HepG2 (cell line): Measurements from ENCODE around the gene TRIP4. TPM values are rescaled to one million over a fixed set of nuclear protein-coding genes. Genes with fewer than 3 reads are reported as not detected.

ENCODE experiments used
- EP300 ChIP-seq, 3 experiments: sonication (generic) in 1 of 3; formaldehyde crosslinking in 1 of 3; IDR thresholded peaks; 2 replicates each; pipeline versions ENCODE4 v1.5.1 to v1.6.1; 2011 to 2020; ENCODE audit warnings: low read depth in 2 of 3, low read length in 2 of 3, borderline replicate concordance in 1 of 3, improper control_type of control experiment in 1 of 3, mild to moderate bottlenecking in 1 of 3, missing genetic modification reagents in 1 of 3, moderate library complexity in 1 of 3
- NCOA1 ChIP-seq: sonication (generic); formaldehyde crosslinking; IDR thresholded peaks from 2 replicates; pipeline ENCODE4 v1.9.0; 2021; ENCODE audit warnings: missing genetic modification reagents
- NR2F1 ChIP-seq, 2 experiments: fragments of 450-650 bp in 1 of 2; formaldehyde crosslinking in 1 of 2; IDR thresholded peaks; 2 replicates each; pipeline versions ENCODE4 v1.5.0 to v1.6.1; 2016 to 2020; ENCODE audit warnings: mild to moderate bottlenecking in 1 of 2, missing compliant biosample characterization in 1 of 2, missing genetic modification reagents in 1 of 2, moderate library complexity in 1 of 2
- PCBP2 ChIP-seq: fragments of 200-400 bp; formaldehyde crosslinking; optimal IDR thresholded peaks from 2 replicates; pipeline ENCODE3; 2018; ENCODE audit warnings: low read length, low read depth; ENCODE audit not compliant: poor library complexity, severe bottlenecking
- POLR2AphosphoS5 ChIP-seq: IDR thresholded peaks from 2 replicates; pipeline ENCODE4 v1.6.1; 2012; ENCODE audit warnings: low read depth, low read length
- RFX3 ChIP-seq: IDR thresholded peaks from 2 replicates; pipeline ENCODE4 v1.6.1; 2016; ENCODE audit warnings: missing biosample characterization, missing genetic modification reagents
- TIGD3 ChIP-seq: sonication (generic); formaldehyde crosslinking; IDR thresholded peaks from 2 replicates; pipeline ENCODE4 v1.5.1; 2020; ENCODE audit warnings: mild to moderate bottlenecking, missing genetic modification reagents, borderline replicate concordance
- ZKSCAN5 ChIP-seq: sonication (generic); formaldehyde crosslinking; IDR thresholded peaks from 2 replicates; pipeline ENCODE4 v1.5.1; 2020; ENCODE audit warnings: mild to moderate bottlenecking, missing genetic modification reagents
- ZNF10 ChIP-seq: sonication (generic); formaldehyde crosslinking; IDR thresholded peaks from 2 replicates; pipeline ENCODE4 v1.4.0; 2020; ENCODE audit warnings: mild to moderate bottlenecking, low read depth, missing genetic modification reagents, borderline replicate concordance
- ZNF530 ChIP-seq: sonication (generic); formaldehyde crosslinking; IDR thresholded peaks from 2 replicates; pipeline ENCODE4 v1.5.0; 2020; ENCODE audit warnings: low read depth, mild to moderate bottlenecking, missing genetic modification reagents
- ZNF709 ChIP-seq: sonication (generic); formaldehyde crosslinking; IDR thresholded peaks from 2 replicates; pipeline ENCODE4 v1.5.0; 2020; ENCODE audit warnings: mild to moderate bottlenecking, missing genetic modification reagents
- ZSCAN30 ChIP-seq: sonication (generic); formaldehyde crosslinking; IDR thresholded peaks from 2 replicates; pipeline ENCODE4 v1.5.0; 2020; ENCODE audit warnings: mild to moderate bottlenecking, missing genetic modification reagents
- polyA plus RNA-seq, 8 experiments: library from polyadenylated mRNA; depleted of rRNA in 3 of 8; stranded (reverse) in 7 of 8; unstranded in 1 of 8; fragments of >200 nt; fragmentation: Illumina TruSeq in 4 of 8; extraction: Trizol in 4 of 8; gene quantifications; 2 replicates each; pipeline versions ENCODE4 v1.2.1 to v1.2.3, GENCODE V29; 2011 to 2016; ENCODE audit warnings: low read depth in 4 of 8, missing spikeins in 1 of 8, mixed read lengths in 1 of 8; ENCODE audit not compliant: insufficient read depth in 1 of 8
- total RNA-seq, 5 experiments: library from RNA; depleted of rRNA; stranded (reverse); fragments of >200 nt; fragmentation: Illumina TruSeq; extraction: Trizol; gene quantifications; 2 replicates each; pipeline ENCODE4 v1.2.3, GENCODE V29; 2016; ENCODE audit warnings: low read depth in 1 of 5
- TF ChIP-seq, protein P1 (sequence below), 2 experiments: IDR thresholded peaks; 2 replicates each; pipeline ENCODE4 v1.6.1; 2011 to 2012; ENCODE audit warnings: low read length in 2 of 2, borderline replicate concordance in 1 of 2, low read depth in 1 of 2, mild to moderate bottlenecking in 1 of 2, moderate library complexity in 1 of 2
- TF ChIP-seq, protein P2 (sequence below): sonication (generic); formaldehyde crosslinking; IDR thresholded peaks from 2 replicates; pipeline ENCODE4 v1.8.0; 2022; ENCODE audit warnings: mild to moderate bottlenecking, missing genetic modification reagents, borderline replicate concordance
- TF ChIP-seq, protein P3 (sequence below): sonication (generic); formaldehyde crosslinking; IDR thresholded peaks from 2 replicates; pipeline ENCODE4 v1.8.0; 2022; ENCODE audit warnings: missing genetic modification reagents, mild to moderate bottlenecking, moderate library complexity, borderline replicate concordance

TRIP4 gene
- total and polyA plus RNA-seq, 2 of the 13 experiments (the other 11 are each of a cell fraction or from before 2014, with no cell fraction given) = 7.1 to 11.8 TPM

DNA sequence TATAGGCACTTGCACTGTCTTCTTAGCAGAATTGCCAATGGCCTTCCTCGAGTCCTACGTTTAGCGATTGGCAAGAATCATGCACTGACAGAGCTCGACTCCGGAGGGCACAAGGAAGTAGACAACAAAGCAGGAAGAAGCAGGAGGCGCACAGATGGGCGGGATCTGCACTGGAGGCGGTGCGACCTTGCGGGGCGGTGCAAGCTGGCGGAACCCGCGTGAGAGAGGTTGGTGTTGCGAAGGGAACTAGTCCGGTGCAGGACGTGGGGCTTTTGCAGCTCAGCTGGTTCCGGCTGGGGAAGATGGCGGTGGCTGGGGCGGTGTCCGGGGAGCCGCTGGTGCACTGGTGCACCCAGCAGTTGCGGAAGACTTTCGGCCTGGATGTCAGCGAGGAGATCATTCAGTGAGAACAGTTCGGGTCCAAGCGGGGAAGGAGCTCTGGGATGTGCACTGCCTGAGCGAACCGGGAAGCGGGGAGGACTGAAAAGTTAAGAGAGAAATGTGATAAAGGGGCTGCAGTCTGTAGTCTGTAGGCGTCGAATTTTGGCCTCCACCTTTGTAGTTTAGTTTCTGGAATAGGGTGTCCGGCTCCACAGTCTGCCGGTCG is at the start of gene TRIP4 (continued):
- TF ChIP-seq, protein P1, sequence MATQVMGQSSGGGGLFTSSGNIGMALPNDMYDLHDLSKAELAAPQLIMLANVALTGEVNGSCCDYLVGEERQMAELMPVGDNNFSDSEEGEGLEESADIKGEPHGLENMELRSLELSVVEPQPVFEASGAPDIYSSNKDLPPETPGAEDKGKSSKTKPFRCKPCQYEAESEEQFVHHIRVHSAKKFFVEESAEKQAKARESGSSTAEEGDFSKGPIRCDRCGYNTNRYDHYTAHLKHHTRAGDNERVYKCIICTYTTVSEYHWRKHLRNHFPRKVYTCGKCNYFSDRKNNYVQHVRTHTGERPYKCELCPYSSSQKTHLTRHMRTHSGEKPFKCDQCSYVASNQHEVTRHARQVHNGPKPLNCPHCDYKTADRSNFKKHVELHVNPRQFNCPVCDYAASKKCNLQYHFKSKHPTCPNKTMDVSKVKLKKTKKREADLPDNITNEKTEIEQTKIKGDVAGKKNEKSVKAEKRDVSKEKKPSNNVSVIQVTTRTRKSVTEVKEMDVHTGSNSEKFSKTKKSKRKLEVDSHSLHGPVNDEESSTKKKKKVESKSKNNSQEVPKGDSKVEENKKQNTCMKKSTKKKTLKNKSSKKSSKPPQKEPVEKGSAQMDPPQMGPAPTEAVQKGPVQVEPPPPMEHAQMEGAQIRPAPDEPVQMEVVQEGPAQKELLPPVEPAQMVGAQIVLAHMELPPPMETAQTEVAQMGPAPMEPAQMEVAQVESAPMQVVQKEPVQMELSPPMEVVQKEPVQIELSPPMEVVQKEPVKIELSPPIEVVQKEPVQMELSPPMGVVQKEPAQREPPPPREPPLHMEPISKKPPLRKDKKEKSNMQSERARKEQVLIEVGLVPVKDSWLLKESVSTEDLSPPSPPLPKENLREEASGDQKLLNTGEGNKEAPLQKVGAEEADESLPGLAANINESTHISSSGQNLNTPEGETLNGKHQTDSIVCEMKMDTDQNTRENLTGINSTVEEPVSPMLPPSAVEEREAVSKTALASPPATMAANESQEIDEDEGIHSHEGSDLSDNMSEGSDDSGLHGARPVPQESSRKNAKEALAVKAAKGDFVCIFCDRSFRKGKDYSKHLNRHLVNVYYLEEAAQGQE (IDR thresholded peaks at IDR 0.05; ENCODE audit: borderline replicate concordance in 1 of 2, low read depth in 1 of 2, low read length in 2 of 2) = peak in 1 of 2 experiments; percentile 53; a peak in 1 of 4 replicates
- no peak for TF ChIP-seq ZSCAN30 (CRISPR knock-in tag)
- TF ChIP-seq RFX3 (CRISPR knock-in tag) = peak; percentile 48; the same call in 1 of the 2 replicates
- 0 out of 4 replicates have a peak, but pooled peaks of 1 of the 2 experiments have one; percentile 38 for TF ChIP-seq NR2F1 (CRISPR knock-in tag; IDR thresholded peaks at IDR 0.05)
- 0 out of 2 replicates have a peak, but pooled peaks have one; percentile 78 for TF ChIP-seq TIGD3 (CRISPR knock-in tag)
- peak; percentile 92; the same call in 1 of the 2 replicates for TF ChIP-seq ZNF709 (CRISPR knock-in tag)
- peak in 1 of 2 experiments; percentile 67; a peak in 2 of 4 replicates for TF ChIP-seq EP300 (IDR thresholded peaks at IDR 0.05; ENCODE audit: low read depth in 2 of 2, low read length in 2 of 2)
- peak; percentile 74 for TF ChIP-seq EP300 (CRISPR knock-in tag; IDR thresholded peaks at IDR 0.05; ENCODE audit: borderline replicate concordance)
- TF ChIP-seq, protein P2, sequence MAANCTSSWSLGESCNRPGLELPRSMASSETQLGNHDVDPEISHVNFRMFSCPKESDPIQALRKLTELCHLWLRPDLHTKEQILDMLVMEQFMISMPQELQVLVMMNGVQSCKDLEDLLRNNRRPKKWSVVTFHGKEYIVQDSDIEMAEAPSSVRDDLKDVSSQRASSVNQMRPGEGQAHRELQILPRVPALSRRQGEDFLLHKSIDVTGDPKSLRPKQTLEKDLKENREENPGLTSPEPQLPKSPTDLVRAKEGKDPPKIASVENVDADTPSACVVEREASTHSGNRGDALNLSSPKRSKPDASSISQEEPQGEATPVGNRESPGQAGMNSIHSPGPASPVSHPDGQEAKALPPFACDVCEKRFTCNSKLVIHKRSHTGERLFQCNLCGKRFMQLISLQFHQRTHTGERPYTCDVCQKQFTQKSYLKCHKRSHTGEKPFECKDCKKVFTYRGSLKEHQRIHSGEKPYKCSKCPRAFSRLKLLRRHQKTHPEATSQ (CRISPR knock-in tag) = peak; percentile 88; the same call in 1 of the 2 replicates
- peak; percentile 95 for TF ChIP-seq POLR2AphosphoS5
- TF ChIP-seq, protein P3, sequence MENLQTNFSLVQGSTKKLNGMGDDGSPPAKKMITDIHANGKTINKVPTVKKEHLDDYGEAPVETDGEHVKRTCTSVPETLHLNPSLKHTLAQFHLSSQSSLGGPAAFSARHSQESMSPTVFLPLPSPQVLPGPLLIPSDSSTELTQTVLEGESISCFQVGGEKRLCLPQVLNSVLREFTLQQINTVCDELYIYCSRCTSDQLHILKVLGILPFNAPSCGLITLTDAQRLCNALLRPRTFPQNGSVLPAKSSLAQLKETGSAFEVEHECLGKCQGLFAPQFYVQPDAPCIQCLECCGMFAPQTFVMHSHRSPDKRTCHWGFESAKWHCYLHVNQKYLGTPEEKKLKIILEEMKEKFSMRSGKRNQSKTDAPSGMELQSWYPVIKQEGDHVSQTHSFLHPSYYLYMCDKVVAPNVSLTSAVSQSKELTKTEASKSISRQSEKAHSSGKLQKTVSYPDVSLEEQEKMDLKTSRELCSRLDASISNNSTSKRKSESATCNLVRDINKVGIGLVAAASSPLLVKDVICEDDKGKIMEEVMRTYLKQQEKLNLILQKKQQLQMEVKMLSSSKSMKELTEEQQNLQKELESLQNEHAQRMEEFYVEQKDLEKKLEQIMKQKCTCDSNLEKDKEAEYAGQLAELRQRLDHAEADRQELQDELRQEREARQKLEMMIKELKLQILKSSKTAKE (CRISPR knock-in tag) = peak; percentile 51
- no peak for TF ChIP-seq ZNF530 (CRISPR knock-in tag)
- peak; percentile 68; the same call in 1 of the 2 replicates for TF ChIP-seq ZKSCAN5 (CRISPR knock-in tag)
- TF ChIP-seq PCBP2 = no peak
- no peak for TF ChIP-seq NCOA1 (CRISPR knock-in tag)
- no peak for TF ChIP-seq ZNF10 (CRISPR knock-in tag)
